HEK293T (cell line): ENCODE data around the gene FER.
A peak's percentile ranks its signal among the peaks of the same experiment; 100 is the strongest.

Source experiments
- CTCF ChIA-PET: fragments of 350-600 bp; formaldehyde crosslinking; extraction: SDS; loops from one replicate; lab custom pipeline; 2021; ENCODE audit warnings: antibody characterized with exemption, inconsistent platforms; lab: Yijun Ruan, JAX
- POLR2A ChIA-PET: fragments of 350-600 bp; formaldehyde crosslinking; extraction: SDS; loops from one replicate; lab custom pipeline; 2020; ENCODE audit warnings: antibody characterized with exemption, inconsistent platforms; lab: Yijun Ruan, JAX
- DNase-seq: peaks from one replicate; pipeline ENCODE4 v3.0.0; 2012; ENCODE audit warnings: mixed read lengths; ENCODE audit errors: extremely low spot score
- ARNT ChIP-seq: fragments of 450-650 bp; IDR thresholded peaks from 2 replicates; pipeline ENCODE4 v1.6.1; 2017; ENCODE audit warnings: mild to moderate bottlenecking
- BHLHE40 ChIP-seq: fragments of 450-650 bp; IDR thresholded peaks from 2 replicates; pipeline ENCODE4 v1.6.1; 2016; ENCODE audit warnings: mild to moderate bottlenecking, moderate library complexity, borderline replicate concordance
- CTBP1 ChIP-seq: fragments of 450-650 bp; IDR thresholded peaks from 2 replicates; pipeline ENCODE4 v1.6.1; 2016; ENCODE audit warnings: borderline replicate concordance
- ELF4 ChIP-seq: fragments of 450-650 bp; IDR thresholded peaks from 2 replicates; pipeline ENCODE4 v1.6.1; 2017; ENCODE audit warnings: antibody characterized with exemption
- FOXA1 ChIP-seq: fragments of 450-650 bp; IDR thresholded peaks from 2 replicates; pipeline ENCODE4 v1.6.1; 2016; ENCODE audit warnings: mild to moderate bottlenecking
- FOXK2 ChIP-seq: fragments of 450-650 bp; IDR thresholded peaks from 2 replicates; pipeline ENCODE4 v1.6.1; 2016; ENCODE audit warnings: mild to moderate bottlenecking
- FOXM1 ChIP-seq: fragments of 450-650 bp; IDR thresholded peaks from 2 replicates; pipeline ENCODE4 v1.6.1; 2017; ENCODE audit warnings: mild to moderate bottlenecking, borderline replicate concordance
- HDGF ChIP-seq: fragments of 450-650 bp; IDR thresholded peaks from 2 replicates; pipeline ENCODE4 v1.6.1; 2017; ENCODE audit warnings: antibody characterized with exemption, borderline replicate concordance
- L3MBTL2 ChIP-seq: fragments of 450-650 bp; conservative IDR thresholded peaks from 2 replicates; pipeline ENCODE4 v1.6.1; 2016; ENCODE audit warnings: mild to moderate bottlenecking
- LEF1 ChIP-seq: fragments of 450-650 bp; IDR thresholded peaks from 2 replicates; pipeline ENCODE4 v1.6.1; 2017; ENCODE audit warnings: mild to moderate bottlenecking, borderline replicate concordance
- NFRKB ChIP-seq: fragments of 450-650 bp; IDR thresholded peaks from 2 replicates; pipeline ENCODE4 v1.6.1; 2016; ENCODE audit warnings: mild to moderate bottlenecking, moderate library complexity
- PKNOX1 ChIP-seq: fragments of 450-650 bp; IDR thresholded peaks from 2 replicates; pipeline ENCODE4 v1.6.1; 2016
- SP1 ChIP-seq: fragments of 450-650 bp; IDR thresholded peaks from 2 replicates; pipeline ENCODE4 v1.6.1; 2017
- SUZ12 ChIP-seq: fragments of 450-650 bp; IDR thresholded peaks from 2 replicates; pipeline ENCODE4 v1.6.1; 2016; ENCODE audit warnings: mild to moderate bottlenecking
- TARDBP ChIP-seq: fragments of 450-650 bp; IDR thresholded peaks from 2 replicates; pipeline ENCODE4 v1.6.1; 2016
- ZNF384 ChIP-seq: fragments of 450-650 bp; IDR thresholded peaks from 2 replicates; pipeline ENCODE4 v1.6.1; 2016

FER gene

DNA sequence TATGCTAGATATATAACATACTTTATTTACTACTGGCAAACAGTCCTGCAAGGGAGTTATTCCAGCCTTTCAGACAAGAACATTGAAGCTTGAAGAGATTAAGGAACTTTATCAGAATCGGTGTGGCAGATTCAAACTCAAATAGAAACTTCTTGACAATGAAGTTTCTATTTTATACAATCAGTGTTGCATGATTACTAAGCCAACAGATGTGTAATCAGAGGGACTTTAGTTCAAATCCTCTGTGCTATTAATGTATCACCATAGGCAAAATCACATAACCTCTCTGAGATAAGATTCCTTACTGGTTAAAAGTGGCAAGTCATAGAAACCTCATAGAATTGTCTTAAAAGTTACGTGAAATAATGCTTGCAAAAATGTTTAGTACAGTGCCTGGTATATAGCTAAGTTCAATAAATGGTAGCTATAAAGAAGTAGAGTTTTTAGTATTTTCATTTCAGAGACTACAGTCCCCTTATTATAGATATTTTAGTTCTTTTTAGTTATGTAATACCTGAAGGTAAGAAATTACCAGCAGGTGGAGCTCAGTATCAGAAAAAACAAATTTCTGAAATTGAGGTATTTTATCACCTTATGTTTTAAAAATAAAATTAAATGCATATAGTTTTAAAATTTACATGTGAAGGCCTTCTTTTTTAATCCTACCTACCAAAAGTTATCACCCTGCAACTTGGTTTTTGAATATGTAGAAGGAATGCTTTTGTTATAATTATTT is 172.1 kb downstream of the FER start:
- ChIA-PET POLR2A (no interaction called here), CTCF (no interaction called here)
- no peak for DNase-seq
- no peak for TF ChIP-seq BHLHE40
- TF ChIP-seq TARDBP: no peak
- TF ChIP-seq ZNF384: no peak
- no peak for TF ChIP-seq PKNOX1
- TF ChIP-seq ELF4: no peak
- no peak for TF ChIP-seq SP1
- TF ChIP-seq L3MBTL2: no peak
- TF ChIP-seq NFRKB: no peak
- TF ChIP-seq ARNT: no peak
- no peak for TF ChIP-seq FOXA1
- no peak for TF ChIP-seq CTBP1
- TF ChIP-seq SUZ12: no peak
- no peak for TF ChIP-seq FOXK2
- no peak for TF ChIP-seq HDGF
- no peak for TF ChIP-seq LEF1
- TF ChIP-seq FOXM1: no peak

DNA sequence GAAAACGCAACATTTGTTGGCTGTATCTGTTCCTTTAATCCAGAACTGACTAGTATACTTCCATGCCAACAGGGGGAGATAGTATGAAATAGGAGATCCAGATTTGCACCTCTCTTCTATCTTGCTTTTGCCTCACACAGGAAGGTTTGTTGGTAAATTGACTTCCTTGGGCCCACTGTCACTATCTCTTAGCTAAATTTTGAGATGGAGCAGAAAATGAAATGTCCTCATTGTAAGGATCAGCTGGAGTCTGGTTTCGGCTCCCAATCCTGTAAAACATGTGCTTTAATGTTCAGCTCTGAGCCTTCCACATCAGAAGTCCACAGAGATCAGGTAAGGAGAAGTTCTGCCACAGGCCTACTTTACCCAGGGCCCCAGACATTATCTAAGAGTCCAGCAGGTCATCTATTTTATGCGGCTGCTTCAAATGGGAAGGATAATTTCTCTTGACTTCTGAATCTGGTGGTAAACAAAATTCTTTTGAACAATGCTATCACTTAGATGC is 176.8 kb downstream of the FER start:
- ChIA-PET POLR2A (no interaction called here), CTCF (no interaction called here)
- peak; percentile 10 for DNase-seq
- TF ChIP-seq HDGF (no peak), FOXM1 (no peak), L3MBTL2 (no peak), PKNOX1 (no peak), CTBP1 (no peak), ZNF384 (no peak), BHLHE40 (no peak), SUZ12 (no peak), SP1 (no peak), TARDBP (no peak), LEF1 (no peak), ARNT (no peak), ELF4 (no peak)

GRCh38 chr5:108925073-108925472 is 177.4 kb downstream of the FER start:
- no peak for DNase-seq

GRCh38 chr5:108930107-108930506 is 182.4 kb downstream of the FER start:
- TF ChIP-seq FOXM1 (no peak), ZNF384 (no peak), PKNOX1 (no peak), HDGF (no peak), NFRKB (no peak), BHLHE40 (no peak), SP1 (no peak), TARDBP (no peak), CTBP1 (no peak), SUZ12 (no peak), ELF4 (no peak), ARNT (no peak), FOXK2 (no peak)
- CTCF ChIA-PET: no interaction called here
- POLR2A ChIA-PET: no interaction called here
- DNase-seq: no peak

More at GRCh38 chr5:108925073-108925472, 177.4 kb downstream of the FER start:
- no peak for TF ChIP-seq PKNOX1
- no peak for TF ChIP-seq SUZ12
- no peak for TF ChIP-seq NFRKB
- TF ChIP-seq HDGF: no peak
- no peak for TF ChIP-seq ELF4
- no peak for TF ChIP-seq LEF1
- no peak for TF ChIP-seq SP1
- no peak for TF ChIP-seq FOXK2
- no peak for TF ChIP-seq FOXM1
- TF ChIP-seq CTBP1: no peak
- TF ChIP-seq BHLHE40: no peak
- CTCF ChIA-PET: no interaction called here
- POLR2A ChIA-PET: no interaction called here

DNA sequence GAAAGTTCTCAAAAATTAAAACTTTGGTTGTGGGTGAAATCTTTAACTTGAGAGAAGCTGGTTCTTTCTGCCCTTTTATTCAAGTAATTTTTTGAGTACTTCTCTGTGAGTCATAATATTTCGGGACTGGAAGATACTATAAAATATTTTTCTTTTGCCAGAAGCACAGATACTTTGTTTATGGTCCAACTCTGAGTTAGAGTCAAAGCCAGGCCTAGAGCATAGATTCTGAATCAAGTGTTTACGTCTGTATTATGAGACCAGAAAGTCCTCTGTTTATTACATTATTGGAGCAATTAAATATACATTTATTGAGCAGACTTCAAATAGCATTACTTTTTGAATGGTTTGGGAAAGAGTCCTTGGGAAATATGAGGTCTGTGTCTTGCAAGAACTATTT is 187.9 kb downstream of the FER start:
- ChIA-PET POLR2A (no interaction called here), CTCF (no interaction called here)
- DNase-seq: no peak
- TF ChIP-seq LEF1 (no peak), TARDBP (no peak), ARNT (no peak), BHLHE40 (no peak), ELF4 (no peak), SUZ12 (no peak), ZNF384 (no peak)

DNA sequence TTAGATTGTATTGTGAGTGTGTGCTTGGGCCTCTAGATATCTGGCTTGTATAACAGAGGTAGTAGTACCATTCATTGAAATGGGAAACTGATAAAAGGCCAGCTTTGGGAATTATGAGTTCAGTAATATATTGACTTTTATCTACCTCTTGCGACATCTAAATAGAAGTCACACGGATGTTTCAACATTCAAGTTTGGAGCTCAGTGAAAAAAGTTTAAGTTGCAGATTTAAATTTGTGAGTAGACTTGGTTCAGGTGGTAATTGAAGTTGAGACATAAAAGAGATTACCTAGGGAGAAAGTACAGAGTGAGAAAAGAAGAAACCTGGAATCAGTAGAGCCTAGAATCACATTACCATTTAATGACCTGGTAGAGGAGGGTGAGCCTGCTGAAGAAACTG is 189.5 kb downstream of the FER start:
- DNase-seq: no peak
- POLR2A ChIA-PET: no interaction called here
- CTCF ChIA-PET: no interaction called here
- TF ChIP-seq PKNOX1 (no peak), TARDBP (no peak), HDGF (no peak), FOXK2 (no peak), SUZ12 (no peak), SP1 (no peak), NFRKB (no peak), L3MBTL2 (no peak), ZNF384 (no peak), CTBP1 (no peak)
